GM18867 (cell line): ENCODE results near the gene BLTP2.

ENCODE experiments used
- ATAC-seq: cut with Tn5 transposase; IDR thresholded peaks from one replicate; pipeline ENCODE4 v1.9.1; 2021; ENCODE audit warnings: mild to moderate bottlenecking, moderate library complexity; ENCODE audit not compliant: unreplicated experiment

The BLTP2 gene

DNA sequence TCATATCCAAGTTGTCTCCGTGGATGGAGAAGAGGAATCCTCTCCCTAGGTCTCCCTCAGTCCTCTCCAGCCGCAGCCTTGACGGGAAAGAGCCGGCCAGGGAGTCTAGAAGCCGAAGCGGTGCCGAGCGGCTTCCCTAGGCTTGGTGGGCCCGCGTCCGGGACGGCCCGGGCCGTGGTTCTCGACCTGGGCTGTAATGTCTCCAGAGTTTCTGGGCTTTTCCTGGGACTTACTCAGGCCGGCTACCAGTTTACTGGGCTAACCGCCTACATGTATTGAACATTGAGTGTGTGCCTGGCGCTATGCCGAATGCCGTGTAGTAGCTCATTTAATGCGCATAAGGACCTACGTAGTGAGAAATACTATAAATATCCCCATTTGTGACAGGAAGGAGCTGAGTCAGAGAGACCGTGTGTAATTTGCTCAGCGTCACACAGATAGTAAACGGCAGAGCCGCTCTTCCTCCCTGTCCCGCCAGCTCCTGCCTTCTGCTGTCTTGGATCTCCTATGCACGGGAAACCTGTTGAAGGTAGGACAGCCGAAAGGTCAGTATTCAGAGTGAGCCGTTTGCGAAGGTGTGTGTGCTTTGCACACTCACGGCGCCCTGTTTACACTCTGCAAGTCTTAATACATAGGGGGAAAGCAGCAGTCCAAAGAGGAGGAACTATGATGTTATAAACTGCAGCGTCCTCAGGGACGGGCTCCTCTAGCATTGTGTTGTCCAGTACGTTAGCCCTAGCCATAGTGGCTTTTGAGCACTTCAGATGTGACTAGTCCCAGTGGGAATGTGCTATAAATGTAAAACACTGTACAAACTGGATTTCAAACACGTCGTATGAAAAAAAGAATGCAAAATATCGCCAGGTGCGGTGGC, 45.4 kb downstream of the BLTP2 start:
- ATAC-seq = peak; percentile 46

DNA sequence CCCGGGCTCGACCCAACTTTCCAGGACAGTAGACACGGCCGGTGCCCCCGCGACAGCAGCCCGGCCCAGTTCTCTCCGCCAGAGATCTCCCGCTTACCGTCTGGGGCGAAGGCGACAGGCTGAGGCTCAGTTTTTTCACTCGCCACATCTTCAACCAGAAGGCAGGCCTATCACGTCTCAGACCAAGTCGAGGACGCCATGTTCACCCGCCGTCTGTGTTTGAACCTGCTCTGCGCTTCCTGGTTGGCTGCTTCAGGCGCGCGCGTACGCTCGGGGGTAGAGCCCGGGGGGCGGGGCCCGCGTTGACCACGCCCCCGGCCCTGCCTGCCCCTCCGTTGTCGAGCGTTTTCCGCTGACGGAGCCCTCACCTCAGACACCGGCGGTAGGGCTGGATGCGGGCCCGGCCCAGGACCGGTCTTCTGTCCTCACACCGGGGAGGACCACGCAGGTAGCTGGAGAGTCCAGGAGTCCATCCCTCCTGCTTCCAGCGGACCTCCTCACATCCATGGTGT, 46.1 kb downstream of the BLTP2 start, which contains the start of gene SPAG5:
Gene SPAG5 (minus strand): TSS at position 227 of the 512 bp plus-strand sequence. CDS start 79 bp downstream, at position 148.
- peak; percentile 73 for ATAC-seq

DNA sequence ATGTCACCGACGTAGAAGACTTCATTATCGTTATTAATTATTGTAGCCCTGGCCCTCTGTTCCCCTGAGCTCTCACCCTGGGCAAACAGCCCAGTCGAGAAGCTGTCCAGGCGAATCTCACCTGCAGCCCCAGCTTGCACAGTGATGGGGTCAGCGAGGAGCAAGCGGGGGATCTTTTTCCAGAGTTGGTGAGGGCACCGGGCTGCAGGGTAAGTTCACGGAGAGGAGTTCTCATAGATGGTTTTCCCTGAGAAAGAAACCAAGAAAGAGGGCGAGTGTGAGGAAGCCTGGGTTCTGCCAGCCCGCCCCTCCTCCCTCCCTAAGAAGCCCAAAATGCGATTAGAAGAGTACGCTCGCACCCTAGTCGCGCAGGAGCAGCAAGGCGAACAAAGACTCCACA, 46.6 kb downstream of the BLTP2 start:
- ATAC-seq = no peak

DNA sequence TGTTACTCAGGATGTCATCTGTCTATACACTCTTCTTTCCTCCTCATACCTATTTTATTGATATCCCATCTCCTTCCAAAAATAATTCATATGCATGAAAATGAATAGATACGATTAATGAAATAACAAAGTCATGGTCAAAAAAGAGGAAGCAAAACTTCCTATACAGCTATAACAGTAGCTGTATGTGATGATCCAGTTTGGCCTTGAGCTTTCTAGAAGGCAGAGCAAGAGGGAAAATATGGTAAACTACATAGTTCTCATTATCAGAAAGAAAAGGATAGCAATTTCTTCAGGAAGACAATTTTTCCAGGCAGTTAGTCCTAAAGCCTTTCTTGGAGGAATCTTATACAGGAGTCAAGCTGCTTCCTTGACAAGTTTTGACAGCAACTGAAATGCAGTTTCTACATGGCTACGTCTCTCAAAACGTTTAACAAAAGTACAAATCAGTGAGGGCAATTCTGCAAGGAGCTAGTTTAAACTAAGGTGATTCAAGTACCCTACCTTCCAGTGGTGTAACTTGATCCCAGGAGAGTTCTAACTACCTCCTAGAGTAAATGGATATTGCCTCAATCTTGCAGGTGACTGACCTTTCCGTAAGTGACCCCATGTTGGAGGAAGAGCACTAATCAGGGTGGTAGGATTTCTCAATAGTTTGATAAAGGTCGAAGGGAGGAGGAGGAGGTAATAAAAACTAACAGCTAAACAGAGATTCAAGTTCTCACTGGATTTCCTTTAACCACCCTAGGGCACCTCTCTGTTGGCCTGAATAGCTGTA, 47.2 kb downstream of the BLTP2 start:
- ATAC-seq = no peak
